Measurements from ENCODE around the gene TCP11X2.
"Not testable (repeated sequence)": the region's sequence is repeated elsewhere in the genome, so short reads cannot be mapped to it uniquely, and the experiment has no call there.

TCP11X2 gene

DNA sequence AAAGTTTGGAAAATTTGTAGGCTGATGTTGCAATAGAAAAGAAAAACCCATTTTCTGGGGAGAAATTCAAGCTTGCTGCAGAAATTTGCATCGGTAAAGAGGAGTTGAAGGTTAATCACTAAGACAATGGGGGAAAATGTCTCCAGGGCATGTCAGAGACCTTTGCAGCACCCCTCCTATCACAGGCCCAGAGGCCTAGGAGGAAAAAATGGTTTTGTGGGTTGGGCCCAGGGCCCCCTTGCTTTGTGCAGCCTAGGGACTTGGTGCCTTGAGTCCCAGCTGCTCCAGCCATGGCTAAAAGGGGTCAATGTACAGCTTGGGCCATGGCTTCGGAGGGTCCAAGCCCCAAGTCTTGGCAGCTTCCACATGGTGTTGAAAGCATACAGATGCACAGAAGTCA is 27.1 kb upstream of the TCP11X2 start:
- Histone ChIP-seq H3K9ac (no peak overlapping the region), H3K4me1 (no peaks in the 10 kb centered on the region), H3K9me3 (ENCODE audit: control insufficient read depth, low read length) (no peaks in the 10 kb centered on the region), H3K4me3 (ENCODE audit: low read depth, low read length) (no peak overlapping the region), H3K79me2 (no peaks in the 10 kb centered on the region), H3K4me2 (ENCODE audit: low read length) (no peak overlapping the region), H3K27me3 (ENCODE audit: control insufficient read depth, insufficient read depth, low read length) (no peaks in the 10 kb centered on the region), H2AFZ (no peak overlapping the region), H3K27ac (no peak overlapping the region), H3K36me3 (ENCODE audit: control insufficient read depth, insufficient read depth, low read length) (no peaks in the 10 kb centered on the region)
- TF ChIP-seq, protein P1, sequence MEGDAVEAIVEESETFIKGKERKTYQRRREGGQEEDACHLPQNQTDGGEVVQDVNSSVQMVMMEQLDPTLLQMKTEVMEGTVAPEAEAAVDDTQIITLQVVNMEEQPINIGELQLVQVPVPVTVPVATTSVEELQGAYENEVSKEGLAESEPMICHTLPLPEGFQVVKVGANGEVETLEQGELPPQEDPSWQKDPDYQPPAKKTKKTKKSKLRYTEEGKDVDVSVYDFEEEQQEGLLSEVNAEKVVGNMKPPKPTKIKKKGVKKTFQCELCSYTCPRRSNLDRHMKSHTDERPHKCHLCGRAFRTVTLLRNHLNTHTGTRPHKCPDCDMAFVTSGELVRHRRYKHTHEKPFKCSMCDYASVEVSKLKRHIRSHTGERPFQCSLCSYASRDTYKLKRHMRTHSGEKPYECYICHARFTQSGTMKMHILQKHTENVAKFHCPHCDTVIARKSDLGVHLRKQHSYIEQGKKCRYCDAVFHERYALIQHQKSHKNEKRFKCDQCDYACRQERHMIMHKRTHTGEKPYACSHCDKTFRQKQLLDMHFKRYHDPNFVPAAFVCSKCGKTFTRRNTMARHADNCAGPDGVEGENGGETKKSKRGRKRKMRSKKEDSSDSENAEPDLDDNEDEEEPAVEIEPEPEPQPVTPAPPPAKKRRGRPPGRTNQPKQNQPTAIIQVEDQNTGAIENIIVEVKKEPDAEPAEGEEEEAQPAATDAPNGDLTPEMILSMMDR (IDR thresholded peaks at IDR 0.05) = no peak

DNA sequence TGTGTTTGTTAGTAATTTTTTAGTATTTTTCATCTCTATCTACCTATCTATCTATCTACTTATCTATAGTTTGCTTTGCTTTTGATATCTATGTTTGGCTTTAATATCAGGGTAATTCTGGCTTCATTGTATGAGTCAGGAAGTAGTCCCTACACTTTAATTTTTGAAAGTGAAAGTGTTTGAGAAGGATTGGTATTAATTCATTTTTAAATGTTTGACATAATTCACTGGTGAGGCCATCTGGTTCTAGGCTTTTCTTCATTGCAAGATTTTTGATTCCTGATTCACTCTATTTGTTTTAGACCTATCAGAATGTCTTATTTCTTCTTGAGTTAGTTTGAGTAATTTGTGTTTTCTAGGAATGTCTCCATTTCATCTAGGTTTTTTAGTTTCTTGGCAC is 20.2 kb upstream of the TCP11X2 start:
- Histone ChIP-seq H3K9me3 (ENCODE audit: control insufficient read depth, low read length) (no peaks in the 10 kb centered on the region), H3K4me1 (no peaks in the 10 kb centered on the region), H3K4me3 (ENCODE audit: low read depth, low read length) (no peak overlapping the region), H2AFZ (no peak overlapping the region), H3K9ac (no peak overlapping the region), H3K79me2 (no peaks in the 10 kb centered on the region), H3K27me3 (ENCODE audit: control insufficient read depth, insufficient read depth, low read length) (no peaks in the 10 kb centered on the region), H3K36me3 (ENCODE audit: control insufficient read depth, insufficient read depth, low read length) (no peaks in the 10 kb centered on the region), H3K27ac (no peak overlapping the region), H3K4me2 (ENCODE audit: low read length) (no peak overlapping the region)
- TF ChIP-seq, protein P1 (IDR thresholded peaks at IDR 0.05) = no peak

DNA sequence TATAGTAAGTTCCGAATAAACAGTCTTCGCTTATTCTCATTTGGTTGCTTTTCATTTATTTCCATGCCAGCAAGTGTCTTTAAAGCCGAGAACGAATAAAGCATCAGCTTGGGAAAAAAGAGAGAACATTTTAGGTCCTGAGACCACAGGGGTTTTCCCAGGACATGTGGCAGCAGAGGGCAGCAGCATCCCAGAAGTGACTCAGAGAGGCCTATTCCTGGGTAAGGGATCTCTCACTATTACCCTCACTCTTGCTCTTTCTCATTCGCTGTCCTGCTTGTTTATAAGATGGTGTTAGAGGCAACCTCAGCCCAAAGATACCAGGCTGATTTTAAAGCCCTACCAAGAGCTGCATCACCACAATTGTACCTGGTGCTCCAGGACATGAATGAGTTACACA is 7.2 kb upstream of the TCP11X2 start:
- H3K4me1 ChIP-seq; H3K4me2 ChIP-seq (ENCODE audit: low read length); H3K9ac ChIP-seq; H3K79me2 ChIP-seq; H3K36me3 ChIP-seq (ENCODE audit: control insufficient read depth, insufficient read depth, low read length); H3K27ac ChIP-seq; H3K4me3 ChIP-seq (ENCODE audit: low read depth, low read length); H3K9me3 ChIP-seq (ENCODE audit: control insufficient read depth, low read length); H2AFZ ChIP-seq; H3K27me3 ChIP-seq (ENCODE audit: control insufficient read depth, insufficient read depth, low read length): not testable (repeated sequence)

DNA sequence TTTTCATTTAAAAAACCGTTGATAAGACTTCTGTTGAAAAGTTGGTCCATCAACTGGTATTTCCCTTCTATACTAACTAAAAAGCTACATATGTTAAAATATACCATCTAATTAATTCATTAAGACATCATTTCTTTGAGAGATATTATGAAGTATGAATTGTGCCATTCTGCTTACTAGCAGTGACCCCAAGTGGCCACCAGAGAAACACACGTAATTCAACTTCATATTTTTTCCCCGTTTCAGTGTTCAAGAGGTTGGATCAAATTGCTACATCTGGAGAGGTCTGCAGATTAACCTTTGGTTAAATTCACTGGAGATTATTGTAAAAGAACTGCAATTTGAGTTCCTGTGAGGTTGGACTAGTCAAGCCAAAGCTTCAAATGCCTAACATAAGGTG is 1.4 kb downstream of the TCP11X2 start:
- H3K27ac ChIP-seq; H3K36me3 ChIP-seq (ENCODE audit: control insufficient read depth, insufficient read depth, low read length); H2AFZ ChIP-seq; H3K79me2 ChIP-seq; H3K9ac ChIP-seq; H3K4me1 ChIP-seq; H3K27me3 ChIP-seq (ENCODE audit: control insufficient read depth, insufficient read depth, low read length); H3K4me2 ChIP-seq (ENCODE audit: low read length); H3K4me3 ChIP-seq (ENCODE audit: low read depth, low read length); H3K9me3 ChIP-seq (ENCODE audit: control insufficient read depth, low read length): not testable (repeated sequence)

DNA sequence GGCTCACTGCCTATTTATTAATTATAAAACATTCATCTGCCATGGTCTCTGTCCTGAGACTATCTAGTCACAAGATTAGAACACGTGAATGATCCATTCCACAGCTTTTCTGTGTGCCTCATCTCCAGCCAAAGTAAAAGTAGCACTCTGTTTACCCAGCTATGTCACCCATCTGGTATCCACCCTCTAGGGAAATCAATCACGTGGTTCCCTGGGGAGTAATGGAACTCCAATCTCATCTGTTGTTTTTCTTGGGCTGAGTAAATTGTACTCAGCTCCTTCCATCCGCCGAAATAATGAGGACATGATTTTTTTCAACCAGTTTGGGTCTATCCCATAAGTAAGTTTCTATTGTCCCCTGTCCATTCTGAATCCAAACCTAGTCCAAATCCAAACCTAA is 13.0 kb downstream of the TCP11X2 start:
- not testable (repeated sequence) for H3K4me3 ChIP-seq (ENCODE audit: low read depth, low read length); H3K27ac ChIP-seq; H3K27me3 ChIP-seq (ENCODE audit: control insufficient read depth, insufficient read depth, low read length); H3K9me3 ChIP-seq (ENCODE audit: control insufficient read depth, low read length); H3K4me2 ChIP-seq (ENCODE audit: low read length); H2AFZ ChIP-seq; H3K9ac ChIP-seq; H3K4me1 ChIP-seq; H3K36me3 ChIP-seq (ENCODE audit: control insufficient read depth, insufficient read depth, low read length); H3K79me2 ChIP-seq

DNA sequence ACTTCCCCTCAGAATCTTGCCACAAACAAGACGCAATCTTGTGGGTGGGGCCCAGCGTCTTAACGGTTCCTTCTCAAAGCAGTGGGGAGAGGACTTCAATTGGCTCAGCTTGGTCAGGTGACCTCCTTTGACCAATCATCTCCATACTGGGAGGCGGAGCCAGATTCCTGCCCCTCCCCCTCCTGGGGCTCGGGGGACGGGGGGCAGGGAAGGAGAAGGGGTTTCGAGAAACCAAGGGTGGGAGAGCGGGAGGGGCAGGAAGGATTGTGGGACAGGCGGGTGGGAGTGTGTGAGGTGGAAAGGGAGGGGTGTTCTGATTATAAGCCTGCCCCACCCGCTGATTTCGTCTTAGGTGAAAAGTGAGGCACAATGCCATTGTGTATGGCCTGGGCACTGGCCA is 31.7 kb downstream of the TCP11X2 start, which contains the start of gene NXF2B:
Gene NXF2B (minus strand): TSS at position 101 of the 400 bp plus-strand sequence. CDS start 59,972 bp downstream, outside the sequence.
- H3K36me3 ChIP-seq (ENCODE audit: control insufficient read depth, insufficient read depth, low read length); H3K27me3 ChIP-seq (ENCODE audit: control insufficient read depth, insufficient read depth, low read length); H2AFZ ChIP-seq; H3K9ac ChIP-seq; H3K27ac ChIP-seq; H3K79me2 ChIP-seq; H3K4me2 ChIP-seq (ENCODE audit: low read length); H3K4me3 ChIP-seq (ENCODE audit: low read depth, low read length); H3K9me3 ChIP-seq (ENCODE audit: control insufficient read depth, low read length); H3K4me1 ChIP-seq: not testable (repeated sequence)

DNA sequence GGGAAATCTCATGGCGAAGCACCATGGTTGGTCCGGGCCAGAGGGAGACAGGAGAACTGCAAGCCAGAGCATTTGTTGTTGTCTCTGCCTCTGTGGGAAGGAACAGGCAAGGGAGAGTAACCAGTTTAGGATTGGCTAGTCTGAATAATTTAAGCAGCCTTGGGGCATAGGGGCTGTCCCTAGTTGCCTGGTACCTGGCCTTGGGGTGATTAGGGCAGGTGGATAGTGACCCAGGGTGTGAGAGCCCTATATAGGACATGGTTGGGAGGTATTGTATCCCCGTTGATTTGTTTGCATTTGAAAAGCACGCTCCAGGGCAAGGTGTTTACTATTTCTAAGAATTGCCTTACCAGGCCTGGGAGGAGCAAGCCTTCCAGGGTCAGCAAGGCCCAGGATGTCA is 57.1 kb downstream of the TCP11X2 start:
- H3K36me3 ChIP-seq (ENCODE audit: control insufficient read depth, insufficient read depth, low read length); H3K9me3 ChIP-seq (ENCODE audit: control insufficient read depth, low read length); H3K27ac ChIP-seq; H3K4me1 ChIP-seq; H2AFZ ChIP-seq; H3K4me2 ChIP-seq (ENCODE audit: low read length); H3K27me3 ChIP-seq (ENCODE audit: control insufficient read depth, insufficient read depth, low read length); H3K9ac ChIP-seq; H3K4me3 ChIP-seq (ENCODE audit: low read depth, low read length); H3K79me2 ChIP-seq: not testable (repeated sequence)
